Osteoblast (primary cell): Measurements from ENCODE around the gene CLIP4. TPM values are rescaled to one million over a fixed set of nuclear protein-coding genes. Genes with fewer than 3 reads are reported as not detected.

Experiments
- DNase-seq: peaks from one replicate; pipeline ENCODE4 v3.0.0; 2011; ENCODE audit warnings: low spot score, mixed read lengths; ENCODE audit not compliant: insufficient read length; ENCODE audit errors: missing footprints
- H2AFZ ChIP-seq: 2 replicates; pipeline ENCODE4 v1.6.0; 2011; ENCODE audit warnings: mild to moderate bottlenecking, low read length
- H3K27ac ChIP-seq: 2 replicates; pipeline ENCODE4 v1.5.1; 2011; ENCODE audit warnings: mild to moderate bottlenecking, low read depth, low read length, moderate library complexity
- H3K27me3 ChIP-seq: 2 replicates; pipeline ENCODE4 v1.6.0; 2012; ENCODE audit warnings: mild to moderate bottlenecking, control low read depth, inconsistent platforms, low read length, moderate library complexity; ENCODE audit not compliant: insufficient read depth
- H3K36me3 ChIP-seq: 2 replicates; pipeline ENCODE4 v1.5.1; 2011; ENCODE audit warnings: mild to moderate bottlenecking, low read length, control low read depth, moderate library complexity; ENCODE audit not compliant: insufficient read depth
- H3K4me1 ChIP-seq: 2 replicates; pipeline ENCODE4 v1.5.1; 2011; ENCODE audit warnings: mild to moderate bottlenecking, low read length, control low read depth, moderate library complexity; ENCODE audit not compliant: insufficient read depth
- H3K4me2 ChIP-seq: 2 replicates; pipeline ENCODE4 v1.6.0; 2011; ENCODE audit warnings: mild to moderate bottlenecking, low read length; ENCODE audit not compliant: insufficient read depth
- H3K4me3 ChIP-seq: fragments of 200-600 bp; sonication (generic); 3 replicates; pipeline ENCODE4 v1.5.1; 2012; ENCODE audit warnings: mild to moderate bottlenecking, low read length, inconsistent platforms; ENCODE audit not compliant: insufficient read depth
- H3K79me2 ChIP-seq: 2 replicates; pipeline ENCODE4 v1.6.0; 2012; ENCODE audit warnings: mild to moderate bottlenecking, low read length, control low read depth, inconsistent platforms; ENCODE audit not compliant: insufficient read depth
- H3K9me3 ChIP-seq: 2 replicates; pipeline ENCODE4 v1.5.1; 2011; ENCODE audit warnings: low read depth, low read length, control low read depth
- H4K20me1 ChIP-seq: 2 replicates; pipeline ENCODE4 v1.6.0; 2012; ENCODE audit warnings: mild to moderate bottlenecking, low read length, control low read depth; ENCODE audit not compliant: insufficient read depth
- total RNA-seq: library from RNA; depleted of rRNA; stranded (reverse); fragments of >200 nt; gene quantifications from 2 replicates; pipeline ENCODE4 v1.2.3, GENCODE V29; 2012
- TF ChIP-seq, protein P1 (sequence below): IDR thresholded peaks from 2 replicates; pipeline ENCODE4 v1.5.1; 2011; ENCODE audit warnings: mild to moderate bottlenecking, low read depth, low read length, moderate library complexity; ENCODE audit errors: extremely low read depth

CLIP4 gene
- total RNA-seq, 1 donor, result 124 TPM

DNA sequence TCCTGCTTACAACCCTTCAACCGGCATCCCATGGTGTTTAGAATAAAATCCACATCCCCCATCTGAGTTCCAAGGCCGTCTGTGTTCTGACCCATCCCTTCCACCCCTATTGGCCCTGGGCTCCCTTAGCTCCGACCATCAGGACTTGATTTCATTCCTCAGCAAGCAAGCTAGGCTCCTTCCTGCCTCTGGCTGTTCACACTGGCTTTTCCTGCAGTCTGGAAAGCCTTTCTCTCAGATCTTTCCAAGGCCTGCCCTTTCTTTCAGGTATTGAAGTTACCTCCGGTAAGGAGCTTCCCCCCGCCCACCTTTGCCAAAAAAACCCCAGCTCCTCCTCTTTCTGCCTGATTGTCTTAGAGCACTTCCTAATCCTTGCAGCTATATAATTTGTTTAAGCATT lies 86.8 kb downstream of the CLIP4 start:
- H3K4me1 ChIP-seq, result no peaks in the 10 kb centered on the region
- no peak overlapping the region for H2AFZ ChIP-seq
- H3K4me3 ChIP-seq, result no peak overlapping the region
- TF ChIP-seq, protein P1, sequence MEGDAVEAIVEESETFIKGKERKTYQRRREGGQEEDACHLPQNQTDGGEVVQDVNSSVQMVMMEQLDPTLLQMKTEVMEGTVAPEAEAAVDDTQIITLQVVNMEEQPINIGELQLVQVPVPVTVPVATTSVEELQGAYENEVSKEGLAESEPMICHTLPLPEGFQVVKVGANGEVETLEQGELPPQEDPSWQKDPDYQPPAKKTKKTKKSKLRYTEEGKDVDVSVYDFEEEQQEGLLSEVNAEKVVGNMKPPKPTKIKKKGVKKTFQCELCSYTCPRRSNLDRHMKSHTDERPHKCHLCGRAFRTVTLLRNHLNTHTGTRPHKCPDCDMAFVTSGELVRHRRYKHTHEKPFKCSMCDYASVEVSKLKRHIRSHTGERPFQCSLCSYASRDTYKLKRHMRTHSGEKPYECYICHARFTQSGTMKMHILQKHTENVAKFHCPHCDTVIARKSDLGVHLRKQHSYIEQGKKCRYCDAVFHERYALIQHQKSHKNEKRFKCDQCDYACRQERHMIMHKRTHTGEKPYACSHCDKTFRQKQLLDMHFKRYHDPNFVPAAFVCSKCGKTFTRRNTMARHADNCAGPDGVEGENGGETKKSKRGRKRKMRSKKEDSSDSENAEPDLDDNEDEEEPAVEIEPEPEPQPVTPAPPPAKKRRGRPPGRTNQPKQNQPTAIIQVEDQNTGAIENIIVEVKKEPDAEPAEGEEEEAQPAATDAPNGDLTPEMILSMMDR, result no peak
- H3K36me3 ChIP-seq, result no peaks in the 10 kb centered on the region
- H3K4me2 ChIP-seq, result no peak overlapping the region
- H4K20me1 ChIP-seq, result peaks cover 5% of the 10 kb centered on the region
- no peak for DNase-seq
- H3K79me2 ChIP-seq, result no peaks in the 10 kb centered on the region
- no peak overlapping the region for H3K27ac ChIP-seq
- H3K27me3 ChIP-seq, result no peaks in the 10 kb centered on the region
- H3K9me3 ChIP-seq, result no peaks in the 10 kb centered on the region

DNA sequence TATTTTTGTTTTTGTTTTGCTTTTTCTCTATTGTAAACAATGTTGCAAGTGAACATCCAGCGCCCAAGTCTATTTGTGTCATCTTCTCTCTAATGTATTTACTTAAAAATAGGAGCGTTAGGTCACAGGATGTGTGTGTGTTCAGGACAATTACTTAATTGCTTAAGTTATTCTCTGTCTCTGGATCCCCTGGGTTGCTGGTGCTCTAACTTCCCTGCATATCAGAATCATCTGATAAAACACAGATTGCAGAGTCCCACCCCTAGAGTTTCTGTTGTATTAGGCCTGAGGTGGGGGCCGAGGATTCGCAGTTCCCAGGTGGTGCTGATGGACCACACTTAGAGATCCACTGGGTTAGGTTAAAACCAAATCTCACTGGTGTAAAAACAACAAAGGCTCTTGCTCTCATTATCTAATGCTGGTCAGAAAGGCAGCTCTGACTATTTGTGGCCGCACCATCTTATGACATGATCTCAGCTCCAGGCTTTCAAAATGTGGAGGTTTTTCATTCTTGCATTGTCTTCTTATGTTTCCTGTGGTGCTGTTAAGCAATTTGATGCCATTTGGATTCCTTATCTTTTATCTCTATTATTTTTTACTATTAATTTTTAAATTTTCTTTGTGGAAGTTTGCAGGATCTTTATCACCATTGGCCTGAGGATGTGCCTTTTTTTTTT lies 87.7 kb downstream of the CLIP4 start:
- TF ChIP-seq, protein P1, result no peak
- Histone ChIP-seq H3K9me3 (no peaks in the 10 kb centered on the region), H3K27ac (no peak overlapping the region), H3K4me1 (no peaks in the 10 kb centered on the region), H3K79me2 (no peaks in the 10 kb centered on the region), H3K36me3 (no peaks in the 10 kb centered on the region), H2AFZ (no peak overlapping the region), H3K4me2 (no peak overlapping the region), H4K20me1 (peaks cover 5% of the 10 kb centered on the region), H3K4me3 (no peak overlapping the region), H3K27me3 (no peaks in the 10 kb centered on the region)
- no peak for DNase-seq

DNA sequence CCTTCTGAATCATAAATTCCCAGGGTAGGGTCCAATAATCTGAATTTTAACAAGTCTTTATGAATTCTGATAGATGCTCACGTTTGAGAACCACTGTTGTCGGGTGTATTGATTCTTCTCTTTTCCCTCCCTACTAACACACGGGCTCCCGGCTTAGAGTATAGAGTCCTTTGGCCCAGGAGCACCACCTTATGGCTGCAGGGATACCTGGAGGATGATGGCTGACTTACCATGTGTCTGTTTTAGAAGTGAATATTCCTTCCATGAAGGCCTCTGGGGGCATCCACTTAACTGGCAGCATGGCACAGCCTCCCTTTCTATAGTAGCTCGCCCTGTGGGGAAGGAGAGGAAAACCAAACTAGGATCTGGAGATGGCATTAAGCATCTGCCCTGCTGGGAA lies 91.7 kb downstream of the CLIP4 start:
- Histone ChIP-seq H3K9me3 (no peaks in the 10 kb centered on the region), H3K4me2 (no peak overlapping the region)
- TF ChIP-seq, protein P1, result no peak

DNA sequence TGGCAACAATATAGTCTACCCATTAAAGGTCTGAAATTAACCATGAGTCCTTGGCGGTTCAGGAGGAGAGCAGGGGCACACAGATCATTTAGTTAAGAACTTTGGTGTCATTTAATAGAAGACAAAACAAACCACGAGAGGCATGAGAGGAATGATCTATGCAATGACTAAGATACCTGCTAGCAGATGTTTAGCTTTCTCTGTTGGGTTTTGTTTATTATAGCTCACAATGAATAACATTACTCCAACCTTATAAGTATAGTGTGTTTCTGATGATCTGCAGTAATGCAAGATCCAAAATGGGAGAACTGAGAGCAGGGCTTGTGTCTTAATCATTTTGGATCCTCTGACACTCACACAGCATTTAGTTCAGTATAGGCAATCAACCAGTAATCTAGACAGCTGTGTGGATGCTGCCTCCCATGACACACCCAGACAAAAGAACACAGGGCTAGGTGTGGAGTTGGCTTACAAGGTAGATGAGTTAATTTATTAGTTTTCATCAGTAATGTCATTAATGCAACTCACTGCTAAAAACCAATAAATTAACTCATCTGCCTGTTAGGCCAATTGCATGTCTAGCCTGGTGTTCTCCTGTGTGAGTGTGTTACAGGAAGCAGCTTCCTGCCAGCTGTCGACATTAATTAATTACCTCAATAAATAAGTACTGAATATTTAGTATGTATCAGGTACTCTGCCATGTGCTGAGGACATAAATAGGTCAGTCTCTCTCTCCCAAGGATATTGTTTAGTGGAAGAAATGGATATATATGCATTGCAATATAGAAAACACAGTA lies 92.3 kb downstream of the CLIP4 start:
- H3K79me2 ChIP-seq, result no peaks in the 10 kb centered on the region
- H4K20me1 ChIP-seq, result peaks cover 5% of the 10 kb centered on the region
- H2AFZ ChIP-seq, result no peak overlapping the region
- TF ChIP-seq, protein P1, result no peak
- no peak overlapping the region for H3K4me3 ChIP-seq
- H3K27me3 ChIP-seq, result no peaks in the 10 kb centered on the region
- no peaks in the 10 kb centered on the region for H3K36me3 ChIP-seq
- H3K9me3 ChIP-seq, result no peaks in the 10 kb centered on the region
- no peaks in the 10 kb centered on the region for H3K4me1 ChIP-seq
- H3K27ac ChIP-seq, result no peak overlapping the region
- H3K4me2 ChIP-seq, result no peak overlapping the region
- DNase-seq, result no peak

More for the DNA sequence above, 91.7 kb downstream of the CLIP4 start:
- H3K4me1 ChIP-seq, result no peaks in the 10 kb centered on the region
- H3K79me2 ChIP-seq, result no peaks in the 10 kb centered on the region
- no peaks in the 10 kb centered on the region for H3K36me3 ChIP-seq
- no peak overlapping the region for H2AFZ ChIP-seq
- H3K27ac ChIP-seq, result no peak overlapping the region
- H4K20me1 ChIP-seq, result peaks cover 5% of the 10 kb centered on the region
- no peak for DNase-seq
- H3K27me3 ChIP-seq, result no peaks in the 10 kb centered on the region
- no peak overlapping the region for H3K4me3 ChIP-seq
